Erythroblast (primary cell): ENCODE results near the gene TRIM21.
A peak's percentile ranks its signal among the peaks of the same experiment; 100 is the strongest.

ENCODE experiments used
- GATA1 ChIP-seq: IDR thresholded peaks from 2 replicates; pipeline ENCODE4 v1.6.1; 2011; ENCODE audit warnings: low read depth, mild to moderate bottlenecking, control low read depth, low read length, moderate library complexity
- POLR2A ChIP-seq: IDR thresholded peaks from 2 replicates; pipeline ENCODE4 v1.6.1; 2011; ENCODE audit warnings: mild to moderate bottlenecking, low read length

DNA sequence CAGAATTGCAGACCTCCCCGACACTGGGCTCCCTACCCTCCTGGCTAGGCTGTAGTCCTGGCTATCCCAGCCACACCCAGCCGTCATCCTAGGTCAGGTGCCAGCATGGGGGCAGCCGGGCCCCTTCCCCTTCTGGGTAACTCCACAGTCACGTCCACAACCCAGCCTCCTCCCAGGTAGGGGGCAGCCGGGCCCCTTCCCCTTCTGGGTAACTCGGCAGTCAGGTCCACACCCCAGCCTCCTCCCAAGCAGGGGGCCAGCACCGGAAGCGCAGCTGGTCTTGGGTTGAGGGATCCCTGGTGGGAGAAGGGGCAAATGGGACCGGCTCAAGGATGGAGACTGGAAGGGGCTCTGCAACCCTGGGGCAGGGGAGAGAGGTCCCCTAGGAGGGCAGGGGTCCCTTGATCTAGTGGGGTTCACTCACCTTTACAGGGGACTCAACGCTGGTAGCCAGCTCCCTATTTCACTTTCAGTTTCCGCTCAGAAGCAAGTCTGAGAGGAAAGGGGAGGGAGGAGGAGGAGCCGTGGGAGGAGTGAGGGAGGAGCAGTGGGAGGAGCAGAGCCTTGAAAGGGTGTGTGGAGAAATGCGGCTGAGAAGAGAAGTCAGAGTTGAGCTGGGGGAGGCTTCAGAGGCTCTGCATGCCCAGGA, at the start of gene TRIM21:
- TF ChIP-seq POLR2A (peak; percentile 75), GATA1 (no peak)
